ENCODE results near the gene CORO1C. TPM values are rescaled to one million over a fixed set of nuclear protein-coding genes. Genes with fewer than 3 reads are reported as not detected.

CORO1C gene
- total RNA-seq, 1 experiment from 2014 or later = 14.9 TPM

DNA sequence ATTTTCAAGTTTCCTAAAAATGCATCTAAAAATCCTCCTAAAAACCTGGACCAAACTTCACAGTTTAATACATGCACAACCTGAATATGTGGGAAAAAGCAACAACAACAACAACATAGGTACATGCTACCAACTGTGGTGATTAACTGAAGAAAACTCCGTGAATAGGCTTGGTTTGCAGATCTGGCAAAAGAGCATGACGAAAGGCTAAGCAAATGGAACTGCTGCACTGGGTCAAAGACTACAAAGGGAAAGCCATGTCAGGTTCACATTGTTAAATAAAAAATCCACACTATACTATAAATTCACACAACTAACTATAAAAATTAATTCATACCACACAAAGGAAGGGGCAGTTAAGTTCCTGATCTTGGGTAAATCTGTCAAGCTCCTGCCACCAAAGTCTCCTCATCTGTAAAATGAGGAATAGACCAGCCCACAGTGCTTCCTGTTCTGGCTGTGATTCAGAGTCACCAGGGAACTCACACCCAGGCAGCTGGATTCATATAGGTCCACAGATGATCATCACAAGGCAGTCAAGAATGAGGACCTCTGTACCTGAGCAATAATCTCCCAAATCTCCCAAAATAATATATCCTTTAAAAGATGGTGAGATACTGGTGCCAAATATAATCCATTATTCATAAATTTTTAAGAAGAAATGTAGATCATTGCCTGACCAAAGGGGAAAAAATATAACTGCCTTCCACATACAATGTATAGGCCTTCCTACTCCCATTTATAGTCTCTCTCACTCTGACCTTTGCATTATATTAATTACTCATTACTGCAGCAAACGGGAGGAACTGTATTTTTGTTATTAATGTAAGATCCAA lies 7.0 kb downstream of the CORO1C start:
- Histone ChIP-seq H2AFZ (ENCODE audit: low read length) (no peak overlapping the region), H3K9ac (ENCODE audit: low read length) (no peak overlapping the region), H4K20me1 (ENCODE audit: insufficient read depth, low read depth, low read length) (peaks cover 10% of the 10 kb centered on the region; the same call in 1 of the 2 replicates), H3K27ac (ENCODE audit: low read length) (no peak overlapping the region), H3K36me3 (ENCODE audit: insufficient read depth, low read length) (no peaks in the 10 kb centered on the region), H3K79me2 (ENCODE audit: low read length) (no peaks in the 10 kb centered on the region), H3K4me2 (ENCODE audit: low read depth, low read length, poor library complexity, severe bottlenecking) (no peak overlapping the region), H3K9me3 (ENCODE audit: low read length) (no peaks in the 10 kb centered on the region), H3K27me3 (ENCODE audit: low read length) (no peaks in the 10 kb centered on the region), H3K4me1 (ENCODE audit: low read length) (peaks cover 6% of the 10 kb centered on the region), H3K9me2 (replicated peaks; ENCODE audit: insufficient read depth, low read length) (no peaks in the 10 kb centered on the region), H3K4me3 (ENCODE audit: low read length) (no peak overlapping the region)
- peak; percentile 44 for DNase-seq

DNA sequence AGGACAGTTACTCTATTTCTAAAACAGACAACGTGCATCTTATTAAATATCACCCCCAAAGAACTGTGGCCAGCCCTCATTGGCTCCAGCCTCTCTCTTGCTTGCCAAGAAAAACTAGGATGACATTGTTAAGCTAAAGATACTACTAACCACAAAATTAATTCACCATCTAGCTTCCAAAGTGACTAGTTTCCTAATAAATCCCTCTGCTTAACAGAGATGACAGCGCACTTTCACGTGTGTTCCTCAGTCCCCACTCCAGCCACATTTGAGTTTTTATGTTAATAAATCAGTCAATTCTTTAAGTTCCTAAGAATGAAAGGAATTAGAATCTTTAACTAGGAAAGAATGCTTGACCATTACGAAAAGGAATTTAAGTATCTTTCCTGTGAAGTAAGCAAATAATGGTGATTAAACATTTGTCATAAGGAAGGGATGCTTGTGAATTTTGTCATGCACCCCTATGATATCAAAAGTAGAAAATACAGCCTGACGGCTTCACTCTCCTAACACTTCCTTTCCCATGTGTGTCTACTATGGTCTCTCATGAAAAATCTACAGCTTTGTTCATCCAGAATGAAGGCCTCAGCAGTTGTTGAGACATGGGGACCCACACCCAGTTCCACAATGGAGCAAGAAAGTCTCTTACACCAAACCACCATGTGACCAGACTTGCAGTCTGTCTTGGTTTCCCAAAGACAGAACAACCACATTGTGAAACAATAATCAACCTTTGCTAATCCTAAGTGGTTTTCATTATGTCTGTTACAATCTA lies 8.1 kb downstream of the CORO1C start:
- Histone ChIP-seq H3K4me2 (ENCODE audit: low read depth, low read length, poor library complexity, severe bottlenecking) (no peak overlapping the region), H3K9me2 (replicated peaks; ENCODE audit: insufficient read depth, low read length) (no peaks in the 10 kb centered on the region), H3K9ac (ENCODE audit: low read length) (no peak overlapping the region), H3K4me3 (ENCODE audit: low read length) (no peak overlapping the region), H3K36me3 (ENCODE audit: insufficient read depth, low read length) (no peaks in the 10 kb centered on the region), H2AFZ (ENCODE audit: low read length) (no peak overlapping the region), H4K20me1 (ENCODE audit: insufficient read depth, low read depth, low read length) (peaks cover 10% of the 10 kb centered on the region; the same call in 1 of the 2 replicates), H3K9me3 (ENCODE audit: low read length) (no peaks in the 10 kb centered on the region), H3K27me3 (ENCODE audit: low read length) (no peaks in the 10 kb centered on the region), H3K27ac (ENCODE audit: low read length) (no peak overlapping the region), H3K4me1 (ENCODE audit: low read length) (peaks cover 6% of the 10 kb centered on the region), H3K79me2 (ENCODE audit: low read length) (no peaks in the 10 kb centered on the region)
- no peak for DNase-seq

DNA sequence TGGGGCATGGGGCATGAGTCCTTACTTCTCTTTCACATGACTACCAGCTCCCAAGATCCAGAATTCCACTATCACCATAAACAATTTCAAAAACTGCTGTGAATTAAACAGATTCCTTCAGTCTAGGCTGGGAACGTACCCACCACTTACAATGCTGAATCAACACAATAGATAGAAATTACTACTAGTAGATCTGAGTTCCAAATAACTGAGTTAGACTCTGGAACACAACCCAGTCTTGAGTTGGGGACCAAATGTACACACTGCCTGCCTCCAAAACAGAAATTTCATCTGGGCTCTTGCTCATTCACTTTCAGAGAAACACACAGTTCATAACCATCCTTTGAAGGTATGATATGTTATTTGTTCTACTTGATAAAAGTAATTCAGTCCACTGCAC lies 8.9 kb downstream of the CORO1C start:
- Histone ChIP-seq H3K27ac (ENCODE audit: low read length) (no peak overlapping the region), H3K9me3 (ENCODE audit: low read length) (no peaks in the 10 kb centered on the region), H3K36me3 (ENCODE audit: insufficient read depth, low read length) (no peaks in the 10 kb centered on the region), H3K9me2 (replicated peaks; ENCODE audit: insufficient read depth, low read length) (no peaks in the 10 kb centered on the region), H3K4me3 (ENCODE audit: low read length) (no peak overlapping the region), H3K9ac (ENCODE audit: low read length) (no peak overlapping the region), H3K79me2 (ENCODE audit: low read length) (no peaks in the 10 kb centered on the region), H4K20me1 (ENCODE audit: insufficient read depth, low read depth, low read length) (peaks cover 10% of the 10 kb centered on the region; the same call in 1 of the 2 replicates), H3K4me1 (ENCODE audit: low read length) (peaks cover 6% of the 10 kb centered on the region; the same call in 1 of the 2 replicates), H3K27me3 (ENCODE audit: low read length) (no peaks in the 10 kb centered on the region), H2AFZ (ENCODE audit: low read length) (no peak overlapping the region), H3K4me2 (ENCODE audit: low read depth, low read length, poor library complexity, severe bottlenecking) (no peak overlapping the region)
- no peak for DNase-seq

DNA sequence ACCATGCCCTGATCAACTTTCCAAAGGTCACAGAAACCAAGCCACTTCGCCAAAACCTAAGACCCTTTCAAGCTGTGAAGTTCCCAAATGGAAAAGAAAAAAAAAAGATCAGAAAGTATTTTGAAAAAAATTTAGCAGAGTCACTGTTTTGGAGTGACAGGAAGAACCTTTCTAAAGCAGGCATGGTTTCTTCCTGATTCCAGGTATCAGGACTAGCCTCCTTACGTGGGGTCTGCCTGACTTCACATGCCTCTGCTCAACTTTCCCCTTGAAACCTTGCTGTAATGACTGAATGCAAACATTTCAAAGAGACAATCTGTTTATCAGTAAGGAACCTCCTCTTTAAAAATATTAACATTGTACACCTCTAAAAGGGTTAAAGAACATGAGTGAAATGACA lies 9.5 kb downstream of the CORO1C start:
- H3K36me3 ChIP-seq (ENCODE audit: insufficient read depth, low read length) = no peaks in the 10 kb centered on the region
- H2AFZ ChIP-seq (ENCODE audit: low read length) = no peak overlapping the region
- H3K27me3 ChIP-seq (ENCODE audit: low read length) = no peaks in the 10 kb centered on the region
- no peaks in the 10 kb centered on the region for H3K79me2 ChIP-seq (ENCODE audit: low read length)
- H3K4me3 ChIP-seq (ENCODE audit: low read length) = no peak overlapping the region
- H3K9me2 ChIP-seq (replicated peaks; ENCODE audit: insufficient read depth, low read length) = no peaks in the 10 kb centered on the region
- H3K27ac ChIP-seq (ENCODE audit: low read length) = no peak overlapping the region
- peaks cover 6% of the 10 kb centered on the region; the same call in 1 of the 2 replicates for H3K4me1 ChIP-seq (ENCODE audit: low read length)
- H3K9me3 ChIP-seq (ENCODE audit: low read length) = no peaks in the 10 kb centered on the region
- H3K9ac ChIP-seq (ENCODE audit: low read length) = no peak overlapping the region
- no peak overlapping the region for H3K4me2 ChIP-seq (ENCODE audit: low read depth, low read length, poor library complexity, severe bottlenecking)
- H4K20me1 ChIP-seq (ENCODE audit: insufficient read depth, low read depth, low read length) = peaks cover 10% of the 10 kb centered on the region; the same call in 1 of the 2 replicates
- DNase-seq = no peak

DNA sequence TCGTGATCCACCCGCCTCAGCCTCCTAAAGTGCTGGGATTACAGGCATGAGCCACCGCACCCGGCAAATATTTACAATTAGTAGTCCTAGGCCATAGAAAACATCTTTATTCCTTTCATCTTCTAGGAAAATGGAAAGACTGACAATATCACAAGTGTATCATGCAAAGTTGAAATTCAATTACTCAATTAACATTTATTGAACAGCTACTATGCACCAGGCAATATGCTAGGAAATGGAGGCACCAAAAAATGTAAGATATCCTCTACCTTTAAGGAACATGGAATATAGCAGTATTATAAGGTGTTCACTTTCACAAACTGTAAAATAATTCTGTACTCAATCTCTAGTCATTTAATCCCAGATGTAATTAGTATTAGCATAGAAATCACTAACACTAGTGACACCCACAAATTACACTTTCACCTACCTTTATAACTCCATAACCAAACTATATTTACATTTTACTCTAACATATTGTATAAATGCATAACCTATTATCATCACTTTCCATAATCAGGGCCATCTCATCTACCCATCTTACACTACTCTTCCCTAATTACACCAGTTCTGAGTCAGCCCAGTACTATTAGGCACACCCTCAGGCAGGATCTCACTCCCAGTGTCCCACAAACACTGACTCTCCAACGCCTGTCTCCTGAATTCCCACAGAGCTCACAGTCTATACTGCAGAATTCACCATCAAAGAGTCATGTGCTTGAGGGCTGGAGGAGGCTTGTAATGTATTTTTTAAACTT lies 10.4 kb downstream of the CORO1C start:
- peaks cover 14% of the 10 kb centered on the region; the same call in 1 of the 2 replicates for H4K20me1 ChIP-seq (ENCODE audit: insufficient read depth, low read depth, low read length)
- H3K4me2 ChIP-seq (ENCODE audit: low read depth, low read length, poor library complexity, severe bottlenecking) = no peak overlapping the region

DNA sequence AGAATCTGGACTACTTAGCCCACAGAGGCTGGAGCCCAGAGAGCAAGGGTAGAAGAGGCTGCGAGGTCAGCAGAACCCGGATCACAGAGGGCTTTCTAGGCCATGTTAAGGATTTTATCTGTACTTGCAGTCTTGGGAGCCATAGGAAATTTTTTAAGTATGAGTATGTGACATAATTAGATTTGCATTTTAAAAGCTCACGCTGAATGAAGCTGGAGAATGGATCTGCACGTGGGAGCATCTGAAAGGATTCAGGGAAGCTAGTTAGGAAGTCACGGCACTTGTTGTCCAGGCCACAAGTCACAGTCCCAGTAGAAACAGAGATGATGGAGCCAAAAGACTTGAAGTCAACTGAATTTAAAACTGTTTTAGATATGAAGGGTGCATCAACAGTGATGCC lies 14.1 kb downstream of the CORO1C start:
- H3K27me3 ChIP-seq (ENCODE audit: low read length) = no peaks in the 10 kb centered on the region
- H3K9ac ChIP-seq (ENCODE audit: low read length) = no peak overlapping the region
- no peaks in the 10 kb centered on the region for H3K79me2 ChIP-seq (ENCODE audit: low read length)
- H2AFZ ChIP-seq (ENCODE audit: low read length) = no peak overlapping the region
- DNase-seq = no peak
- peaks cover 35% of the 10 kb centered on the region for H3K4me1 ChIP-seq (ENCODE audit: low read length)
- peaks cover 14% of the 10 kb centered on the region; the same call in 1 of the 2 replicates for H4K20me1 ChIP-seq (ENCODE audit: insufficient read depth, low read depth, low read length)
- no peaks in the 10 kb centered on the region for H3K9me3 ChIP-seq (ENCODE audit: low read length)
- H3K4me3 ChIP-seq (ENCODE audit: low read length) = no peak overlapping the region
- H3K36me3 ChIP-seq (ENCODE audit: insufficient read depth, low read length) = no peaks in the 10 kb centered on the region
- H3K4me2 ChIP-seq (ENCODE audit: low read depth, low read length, poor library complexity, severe bottlenecking) = no peak overlapping the region
- H3K9me2 ChIP-seq (replicated peaks; ENCODE audit: insufficient read depth, low read length) = no peaks in the 10 kb centered on the region
- H3K27ac ChIP-seq (ENCODE audit: low read length) = no peak overlapping the region

More for the DNA sequence above, 10.4 kb downstream of the CORO1C start:
- H3K4me1 ChIP-seq (ENCODE audit: low read length) = peaks cover 6% of the 10 kb centered on the region
- no peaks in the 10 kb centered on the region for H3K9me3 ChIP-seq (ENCODE audit: low read length)
- H3K36me3 ChIP-seq (ENCODE audit: insufficient read depth, low read length) = no peaks in the 10 kb centered on the region
- no peaks in the 10 kb centered on the region for H3K79me2 ChIP-seq (ENCODE audit: low read length)
- no peak overlapping the region for H3K9ac ChIP-seq (ENCODE audit: low read length)
- no peaks in the 10 kb centered on the region for H3K27me3 ChIP-seq (ENCODE audit: low read length)
- no peak overlapping the region for H2AFZ ChIP-seq (ENCODE audit: low read length)
- DNase-seq = no peak
- no peak overlapping the region for H3K4me3 ChIP-seq (ENCODE audit: low read length)
- H3K9me2 ChIP-seq (replicated peaks; ENCODE audit: insufficient read depth, low read length) = no peaks in the 10 kb centered on the region
- H3K27ac ChIP-seq (ENCODE audit: low read length) = no peak overlapping the region

DNA sequence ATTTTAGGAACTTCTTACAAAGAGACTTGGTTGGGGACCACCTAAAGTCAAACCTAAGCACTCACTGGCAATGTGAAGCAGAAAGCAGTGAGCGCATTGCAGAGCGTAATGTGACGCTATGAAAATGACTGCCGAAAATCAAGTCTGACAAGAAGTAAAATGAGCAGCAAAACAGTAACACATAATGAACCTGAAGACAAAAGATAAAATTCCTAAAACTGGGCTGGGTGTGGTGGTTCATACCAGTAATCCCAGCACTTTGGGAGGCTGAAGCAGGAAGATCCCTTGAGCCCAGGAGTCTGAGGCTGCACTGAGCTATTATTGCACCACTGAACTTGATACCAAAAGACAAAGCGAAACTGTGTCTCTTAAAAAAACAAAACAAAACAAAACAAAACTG lies 16.5 kb downstream of the CORO1C start:
- Histone ChIP-seq H2AFZ (ENCODE audit: low read length) (no peak overlapping the region), H3K4me2 (ENCODE audit: low read depth, low read length, poor library complexity, severe bottlenecking) (peak overlapping the region; percentile 30), H3K27me3 (ENCODE audit: low read length) (no peaks in the 10 kb centered on the region), H4K20me1 (ENCODE audit: insufficient read depth, low read depth, low read length) (peaks cover 18% of the 10 kb centered on the region; the same call in 1 of the 2 replicates), H3K9ac (ENCODE audit: low read length) (no peak overlapping the region), H3K27ac (ENCODE audit: low read length) (no peak overlapping the region), H3K9me2 (replicated peaks; ENCODE audit: insufficient read depth, low read length) (no peaks in the 10 kb centered on the region), H3K4me3 (ENCODE audit: low read length) (no peak overlapping the region), H3K36me3 (ENCODE audit: insufficient read depth, low read length) (no peaks in the 10 kb centered on the region), H3K79me2 (ENCODE audit: low read length) (no peaks in the 10 kb centered on the region), H3K4me1 (ENCODE audit: low read length) (peaks cover 38% of the 10 kb centered on the region), H3K9me3 (ENCODE audit: low read length) (no peaks in the 10 kb centered on the region)
- no peak for DNase-seq

Measured in Karpas-422 (cell line).